Vagina (tissue), 2 donors: ENCODE data around the gene MB.

Experiments
- POLR2A ChIP-seq, 2 donors: fragments of 450-650 bp; IDR thresholded peaks; one replicate each; pipeline ENCODE4 v1.6.1; 2017; ENCODE audit warnings: antibody characterized with exemption in 2 of 2, mild to moderate bottlenecking in 2 of 2, moderate library complexity in 2 of 2
- TF ChIP-seq, protein P1 (sequence below), 3 experiments: fragments of 450-650 bp in 2 of 3; fragments of 200-600 bp in 1 of 3; sonication (generic) in 1 of 3; IDR thresholded peaks; one replicate each; pipeline ENCODE4 v1.5.1; 2017 to 2019; ENCODE audit warnings: antibody characterized with exemption in 3 of 3, mild to moderate bottlenecking in 2 of 3, moderate library complexity in 2 of 3

GRCh38 chr22:35569916-35570315 lies 47.2 kb downstream of the MB start:
- TF ChIP-seq, protein P1, sequence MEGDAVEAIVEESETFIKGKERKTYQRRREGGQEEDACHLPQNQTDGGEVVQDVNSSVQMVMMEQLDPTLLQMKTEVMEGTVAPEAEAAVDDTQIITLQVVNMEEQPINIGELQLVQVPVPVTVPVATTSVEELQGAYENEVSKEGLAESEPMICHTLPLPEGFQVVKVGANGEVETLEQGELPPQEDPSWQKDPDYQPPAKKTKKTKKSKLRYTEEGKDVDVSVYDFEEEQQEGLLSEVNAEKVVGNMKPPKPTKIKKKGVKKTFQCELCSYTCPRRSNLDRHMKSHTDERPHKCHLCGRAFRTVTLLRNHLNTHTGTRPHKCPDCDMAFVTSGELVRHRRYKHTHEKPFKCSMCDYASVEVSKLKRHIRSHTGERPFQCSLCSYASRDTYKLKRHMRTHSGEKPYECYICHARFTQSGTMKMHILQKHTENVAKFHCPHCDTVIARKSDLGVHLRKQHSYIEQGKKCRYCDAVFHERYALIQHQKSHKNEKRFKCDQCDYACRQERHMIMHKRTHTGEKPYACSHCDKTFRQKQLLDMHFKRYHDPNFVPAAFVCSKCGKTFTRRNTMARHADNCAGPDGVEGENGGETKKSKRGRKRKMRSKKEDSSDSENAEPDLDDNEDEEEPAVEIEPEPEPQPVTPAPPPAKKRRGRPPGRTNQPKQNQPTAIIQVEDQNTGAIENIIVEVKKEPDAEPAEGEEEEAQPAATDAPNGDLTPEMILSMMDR (IDR thresholded peaks at IDR 0.05) = no peak
- no peak for TF ChIP-seq POLR2A (IDR thresholded peaks at IDR 0.05)
